HAP-1 (cell line): ENCODE results near the gene TMEM26.
"Not testable (repeated sequence)": the region's sequence is repeated elsewhere in the genome, so short reads cannot be mapped to it uniquely, and the experiment has no call there.

Experiments
- DNase-seq, 2 experiments: peaks; one replicate each; pipeline ENCODE4 v3.0.0-alpha.2; 2016 to 2020; ENCODE audit warnings: low spot score in 2 of 2
- H3K27me3 ChIP-seq: fragments of 250-450 bp; sonication (Bioruptor Pico); 2 replicates; pipeline ENCODE4 v1.5.1; 2020; ENCODE audit warnings: low read depth, mild to moderate bottlenecking, moderate library complexity
- H3K36me3 ChIP-seq: fragments of 250-450 bp; sonication (Bioruptor Pico); replicated peaks from 2 replicates; pipeline ENCODE4 v1.5.1; 2020; ENCODE audit warnings: mild to moderate bottlenecking
- H3K4me1 ChIP-seq: fragments of 250-450 bp; sonication (Bioruptor Pico); 2 replicates; pipeline ENCODE4 v1.5.1; 2020; ENCODE audit warnings: mild to moderate bottlenecking
- H3K4me3 ChIP-seq: fragments of 250-450 bp; sonication (Bioruptor Pico); 2 replicates; pipeline ENCODE4 v1.5.1; 2020; ENCODE audit warnings: mild to moderate bottlenecking, moderate library complexity
- H3K9me3 ChIP-seq: fragments of 250-450 bp; sonication (Bioruptor Pico); 2 replicates; pipeline ENCODE4 v1.5.1; 2020; ENCODE audit warnings: mild to moderate bottlenecking, moderate library complexity
- in situ Hi-C: fragments of 300-500 bp; cut with MboI; formaldehyde crosslinking; loops from 3 replicates; pipeline ENCODE4 v1.14.3; 2020; ENCODE audit warnings: low sequenced_read_pairs, inconsistent platforms, mixed read lengths

Gene TMEM26

DNA sequence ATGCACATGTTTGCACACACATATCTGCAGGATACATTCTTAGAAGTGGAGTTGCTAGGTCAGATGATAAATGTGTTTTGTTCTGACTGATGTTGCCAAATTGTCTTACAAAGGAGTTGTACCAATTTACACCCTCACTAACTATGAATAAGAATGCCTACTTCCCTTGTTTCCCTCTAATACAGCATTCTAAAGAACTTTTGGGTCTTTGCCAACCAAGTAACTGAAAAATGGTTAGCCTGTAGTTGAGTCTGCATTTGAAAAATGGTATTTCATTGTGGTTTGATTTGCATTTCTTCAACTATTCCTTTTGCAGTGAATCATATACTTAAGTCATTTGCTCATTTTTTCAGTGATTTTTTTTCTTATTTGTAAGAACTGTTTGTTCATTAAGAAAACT lies 48.4 kb downstream of the TMEM26 start:
- H3K36me3 ChIP-seq, result no peaks in the 10 kb centered on the region
- peak in 1 of 2 experiments; percentile 64 for DNase-seq
- in situ Hi-C loops, result no loop called here

GRCh38 chr10:61400524-61400923 lies 52.7 kb downstream of the TMEM26 start:
- no peak for DNase-seq
- Histone ChIP-seq H3K4me3 (no peak overlapping the region), H3K27me3 (no peaks in the 10 kb centered on the region), H3K36me3 (no peaks in the 10 kb centered on the region), H3K4me1 (peaks cover 5% of the 10 kb centered on the region), H3K9me3 (no peaks in the 10 kb centered on the region)
- in situ Hi-C loops, result no loop called here

More for the DNA sequence above, 48.4 kb downstream of the TMEM26 start:
- no peak overlapping the region for H3K4me3 ChIP-seq
- peaks cover 5% of the 10 kb centered on the region for H3K4me1 ChIP-seq
- H3K27me3 ChIP-seq, result no peaks in the 10 kb centered on the region
- no peaks in the 10 kb centered on the region for H3K9me3 ChIP-seq

- no peak overlapping the region for H3K4me3 ChIP-seq
- in situ Hi-C loops, result no loop called here
- H3K4me1 ChIP-seq, result no peaks in the 10 kb centered on the region; the same call in 1 of the 2 replicates
- H3K9me3 ChIP-seq, result no peaks in the 10 kb centered on the region
- H3K36me3 ChIP-seq, result no peaks in the 10 kb centered on the region
- no peaks in the 10 kb centered on the region for H3K27me3 ChIP-seq
- no peak for DNase-seq
Measured at GRCh38 chr10:61399406-61399805, 53.8 kb downstream of the TMEM26 start.

DNA sequence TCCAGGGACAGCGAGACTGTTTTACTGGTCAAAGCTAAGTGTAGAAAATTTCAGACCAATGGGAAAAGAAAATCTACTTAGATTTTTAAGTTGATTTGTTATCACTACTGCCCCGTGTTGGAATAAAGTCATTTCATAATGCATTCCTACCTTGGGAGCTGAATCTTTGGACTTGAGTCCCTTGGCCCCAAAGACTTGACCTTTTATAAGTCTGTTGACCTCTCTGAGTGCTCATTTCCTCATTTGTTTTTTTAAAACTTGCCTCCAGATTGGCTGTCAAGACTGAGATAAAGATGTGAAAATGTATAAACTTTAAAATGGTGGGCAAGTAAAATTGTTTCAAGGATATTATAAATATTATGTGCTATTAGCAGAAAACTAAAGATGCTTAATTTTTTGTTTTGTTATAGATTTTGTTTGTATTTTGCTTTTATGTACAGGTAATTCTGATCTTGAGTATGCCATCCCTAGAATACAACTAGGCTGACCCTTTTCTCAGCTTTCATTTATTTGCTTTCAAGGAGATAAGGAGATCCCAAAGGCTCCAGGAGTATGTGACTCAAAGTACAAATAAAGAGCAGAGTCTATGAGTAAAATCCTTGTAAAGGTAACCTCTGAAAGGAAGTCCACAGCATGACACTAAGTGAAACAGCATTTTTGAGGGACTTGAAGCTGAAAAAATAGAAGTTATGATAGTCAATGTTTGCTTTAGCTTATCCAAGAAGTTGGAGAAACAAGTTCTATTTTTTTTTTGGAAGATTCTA lies 54.6 kb downstream of the TMEM26 start:
- in situ Hi-C loops, result no loop called here
- H3K4me3 ChIP-seq, result no peak overlapping the region
- no peaks in the 10 kb centered on the region for H3K36me3 ChIP-seq
- no peaks in the 10 kb centered on the region for H3K4me1 ChIP-seq
- no peaks in the 10 kb centered on the region for H3K27me3 ChIP-seq
- no peak for DNase-seq
- H3K9me3 ChIP-seq, result no peaks in the 10 kb centered on the region

DNA sequence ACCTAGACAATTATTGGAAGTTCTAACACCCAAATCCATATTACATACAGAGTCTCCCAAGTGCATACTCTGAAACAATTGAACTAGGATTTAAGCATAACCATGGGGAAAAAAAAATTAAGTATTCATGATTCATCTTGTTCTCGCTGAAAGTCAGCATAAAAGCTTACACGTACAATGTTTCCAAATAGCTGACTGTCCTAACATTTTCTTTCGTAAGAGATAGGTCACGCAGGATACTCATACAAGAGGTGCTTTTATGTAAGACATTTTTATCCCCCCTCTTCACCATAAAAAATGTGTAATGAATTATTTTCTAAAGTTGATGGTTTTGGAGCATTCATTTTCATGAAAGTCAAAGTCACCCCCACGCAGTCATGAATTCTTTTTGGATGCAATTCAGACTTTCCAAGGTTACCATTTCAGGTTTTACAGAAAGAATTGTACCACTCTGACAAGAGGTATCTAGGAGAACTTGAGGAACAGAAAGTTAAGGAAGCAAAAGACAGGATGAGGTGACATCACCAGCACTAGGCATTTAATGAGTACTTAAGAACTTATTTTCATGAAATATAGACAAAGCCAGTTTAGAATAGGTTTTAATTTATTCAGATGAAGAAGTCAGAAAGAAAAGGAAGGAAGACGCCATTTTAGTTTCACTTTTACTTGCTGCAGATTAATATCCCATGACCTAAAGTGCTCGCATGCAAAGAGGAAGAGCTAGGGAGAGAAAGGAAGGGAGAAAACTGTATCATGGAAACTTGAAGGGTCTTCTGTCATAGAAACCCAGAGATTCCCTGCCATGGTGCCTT lies 55.8 kb downstream of the TMEM26 start:
- H3K36me3 ChIP-seq, result no peaks in the 10 kb centered on the region
- H3K27me3 ChIP-seq, result no peaks in the 10 kb centered on the region
- H3K9me3 ChIP-seq, result no peaks in the 10 kb centered on the region
- DNase-seq, result no peak
- H3K4me3 ChIP-seq, result no peak overlapping the region
- no peaks in the 10 kb centered on the region for H3K4me1 ChIP-seq
- in situ Hi-C loops, result no loop called here

DNA sequence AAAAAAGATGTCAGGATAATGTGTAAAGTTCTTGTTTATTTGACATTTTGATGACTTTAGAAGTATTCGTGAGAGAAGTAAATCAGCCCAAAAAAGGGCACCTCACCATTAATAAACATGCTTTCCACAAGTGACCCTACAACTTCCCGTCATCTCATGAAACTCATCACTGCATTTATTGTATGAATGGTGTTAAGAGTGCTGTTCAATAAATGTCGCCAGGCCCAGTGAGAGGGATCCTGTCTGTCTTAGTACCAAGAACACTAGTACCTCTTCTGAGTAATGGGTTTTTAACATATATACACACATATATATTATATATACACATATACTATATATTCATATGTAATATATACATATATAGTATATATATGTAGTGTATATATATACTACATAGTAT lies 61.9 kb downstream of the TMEM26 start:
- Histone ChIP-seq H3K36me3 (no peaks in the 10 kb centered on the region), H3K4me1 (no peaks in the 10 kb centered on the region), H3K4me3 (no peak overlapping the region), H3K9me3 (no peaks in the 10 kb centered on the region), H3K27me3 (no peaks in the 10 kb centered on the region)
- no peak for DNase-seq
- in situ Hi-C loops, result no loop called here

DNA sequence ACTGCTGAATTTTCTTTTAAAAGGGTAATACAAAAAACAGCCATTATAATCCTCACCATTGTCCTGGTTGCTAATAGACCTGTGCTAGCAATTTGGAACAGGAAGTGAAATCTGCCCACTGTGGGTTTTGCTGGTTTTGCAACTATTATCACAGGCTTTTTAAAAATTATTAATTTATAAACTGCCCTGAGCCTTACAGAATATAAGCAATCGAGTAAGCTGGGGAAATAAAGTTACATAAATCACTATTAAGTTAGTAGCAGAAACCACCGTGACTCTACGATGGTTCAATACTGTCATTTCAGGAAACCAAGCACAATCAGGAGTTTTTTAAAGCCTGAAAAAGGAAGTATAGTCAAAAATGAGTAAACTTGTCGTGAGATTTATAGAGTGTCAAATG lies 62.3 kb downstream of the TMEM26 start:
- DNase-seq, result no peak
- H3K27me3 ChIP-seq, result no peaks in the 10 kb centered on the region
- in situ Hi-C loops, result no loop called here

DNA sequence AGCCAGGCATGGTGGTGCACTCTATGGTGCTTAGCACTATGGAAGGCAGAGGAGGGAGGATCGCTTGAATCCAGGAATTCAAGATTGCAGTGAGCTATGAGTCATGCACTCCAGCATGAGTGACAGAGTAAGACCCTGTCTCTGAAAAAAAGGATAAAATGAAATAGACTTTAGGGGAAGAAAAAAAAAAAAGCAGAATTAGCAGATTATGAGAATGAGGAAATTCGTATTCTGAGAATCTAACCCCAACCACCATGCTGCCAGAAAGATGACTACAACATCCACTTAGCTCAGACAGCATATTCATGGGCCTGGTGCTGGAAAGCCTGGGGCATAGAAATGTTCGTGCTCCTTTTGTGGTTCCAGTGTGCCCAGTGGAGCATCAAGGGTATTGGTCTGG lies 63.3 kb downstream of the TMEM26 start:
- in situ Hi-C loops, result no loop called here
- Histone ChIP-seq H3K9me3 (no peaks in the 10 kb centered on the region), H3K4me3 (no peak overlapping the region), H3K36me3 (no peaks in the 10 kb centered on the region), H3K4me1 (no peaks in the 10 kb centered on the region), H3K27me3 (no peaks in the 10 kb centered on the region)
- DNase-seq, result no peak

More for the DNA sequence above, 62.3 kb downstream of the TMEM26 start:
- H3K4me1 ChIP-seq, result no peaks in the 10 kb centered on the region
- no peaks in the 10 kb centered on the region for H3K9me3 ChIP-seq
- H3K4me3 ChIP-seq, result no peak overlapping the region
- H3K36me3 ChIP-seq, result no peaks in the 10 kb centered on the region

GRCh38 chr10:61388986-61389385 lies 64.2 kb downstream of the TMEM26 start:
- H3K4me3 ChIP-seq, H3K4me1 ChIP-seq, H3K27me3 ChIP-seq, in situ Hi-C loops, H3K9me3 ChIP-seq, H3K36me3 ChIP-seq, DNase-seq: not testable (repeated sequence)

DNA sequence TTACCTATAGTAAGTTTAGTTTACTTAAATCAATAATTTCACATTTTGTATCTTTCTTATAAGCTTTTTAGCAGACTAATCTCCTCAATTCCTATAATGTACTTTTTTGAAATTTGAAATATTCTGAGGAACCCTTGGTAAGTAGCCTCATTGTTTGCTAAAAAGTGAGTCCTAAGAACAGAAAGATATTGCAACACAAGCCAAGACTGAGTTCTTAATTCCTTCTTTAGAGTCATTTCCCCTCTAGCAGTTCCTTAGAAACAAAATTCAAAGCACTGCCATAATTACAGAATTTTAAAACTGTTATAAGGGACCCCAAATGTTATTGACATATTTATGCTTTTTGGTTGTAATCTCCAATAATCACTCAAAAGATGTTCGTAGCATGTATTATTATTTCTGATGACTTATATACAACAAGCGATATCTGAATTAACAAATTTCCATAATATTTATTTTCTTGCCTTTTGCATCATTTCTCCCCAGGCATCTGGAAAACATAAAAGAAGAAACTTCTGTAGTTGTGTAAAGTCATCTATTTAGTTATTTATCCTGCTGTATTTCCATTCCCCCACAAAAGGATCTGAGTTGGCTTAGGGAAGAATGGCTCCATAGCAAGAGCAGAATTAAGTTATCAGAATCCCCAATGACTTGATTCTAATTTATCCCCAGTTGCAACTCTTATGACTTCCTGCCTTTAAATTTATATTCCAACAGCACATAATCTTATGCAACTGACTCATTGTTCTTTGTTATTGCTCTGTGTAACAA lies 67.8 kb downstream of the TMEM26 start:
- H3K9me3 ChIP-seq, result no peaks in the 10 kb centered on the region
- no peaks in the 10 kb centered on the region for H3K4me1 ChIP-seq
- H3K4me3 ChIP-seq, result no peak overlapping the region
- no peaks in the 10 kb centered on the region for H3K36me3 ChIP-seq
- no peak for DNase-seq
- in situ Hi-C loops, result no loop called here
- H3K27me3 ChIP-seq, result no peaks in the 10 kb centered on the region

GRCh38 chr10:61381153-61381552 lies 72.0 kb downstream of the TMEM26 start:
- H3K36me3 ChIP-seq, H3K27me3 ChIP-seq, in situ Hi-C loops, H3K4me1 ChIP-seq, DNase-seq, H3K9me3 ChIP-seq, H3K4me3 ChIP-seq: not testable (repeated sequence)

DNA sequence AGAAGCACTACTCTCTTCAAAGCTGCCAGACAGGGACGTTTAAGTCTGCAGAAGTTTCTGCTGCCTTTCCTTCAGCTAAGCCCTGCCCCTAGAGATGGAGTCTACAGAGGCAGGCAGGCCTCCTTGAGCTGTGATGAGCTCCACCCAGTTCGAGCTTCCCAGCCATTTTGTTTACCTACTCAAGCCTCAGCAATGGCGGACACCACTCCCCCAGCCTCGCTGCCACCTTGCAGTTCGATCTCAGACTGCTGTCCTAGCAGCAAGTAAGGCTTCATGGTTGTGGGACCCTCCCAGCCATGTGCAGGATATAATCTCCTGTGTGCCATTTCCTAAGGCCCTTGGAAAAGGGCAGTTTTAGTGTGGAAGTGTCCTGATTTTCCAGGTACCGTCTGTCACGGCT lies 74.3 kb downstream of the TMEM26 start:
- DNase-seq, result no peak
- in situ Hi-C loops, result no loop called here

GRCh38 chr10:61376908-61377368 lies 76.2 kb downstream of the TMEM26 start:
- H3K27me3 ChIP-seq, result no peaks in the 10 kb centered on the region
- DNase-seq, result no peak
- in situ Hi-C loops, result no loop called here
- no peaks in the 10 kb centered on the region; the same call in 1 of the 2 replicates for H3K9me3 ChIP-seq
- no peak overlapping the region for H3K4me3 ChIP-seq
- no peaks in the 10 kb centered on the region for H3K36me3 ChIP-seq
- H3K4me1 ChIP-seq, result no peaks in the 10 kb centered on the region

More for the DNA sequence above, 74.3 kb downstream of the TMEM26 start:
- H3K27me3 ChIP-seq, result no peaks in the 10 kb centered on the region
- no peaks in the 10 kb centered on the region for H3K36me3 ChIP-seq
- H3K9me3 ChIP-seq, result no peaks in the 10 kb centered on the region; the same call in 1 of the 2 replicates
- H3K4me3 ChIP-seq, result no peak overlapping the region
- no peaks in the 10 kb centered on the region for H3K4me1 ChIP-seq
